ENCODE data around the gene EFCC1.

- TF ChIP-seq EZH2 (IDR thresholded peaks at IDR 0.05; ENCODE audit: low read depth) (no peak), CTCF (conservative IDR thresholded peaks at IDR 0.05) (no peak)
These were observed 31.6 kb downstream of the EFCC1 start for GRCh38 chr3:129032716-129033115.

Data from PC-9 (cell line).